ENCODE measurements around the gene COQ9. TPM values are rescaled to one million over a fixed set of nuclear protein-coding genes. Genes with fewer than 3 reads are reported as not detected.

COQ9 gene
- total and polyA plus RNA-seq, 2 experiments from 2014 or later = 26.6 to 36.3 TPM

DNA sequence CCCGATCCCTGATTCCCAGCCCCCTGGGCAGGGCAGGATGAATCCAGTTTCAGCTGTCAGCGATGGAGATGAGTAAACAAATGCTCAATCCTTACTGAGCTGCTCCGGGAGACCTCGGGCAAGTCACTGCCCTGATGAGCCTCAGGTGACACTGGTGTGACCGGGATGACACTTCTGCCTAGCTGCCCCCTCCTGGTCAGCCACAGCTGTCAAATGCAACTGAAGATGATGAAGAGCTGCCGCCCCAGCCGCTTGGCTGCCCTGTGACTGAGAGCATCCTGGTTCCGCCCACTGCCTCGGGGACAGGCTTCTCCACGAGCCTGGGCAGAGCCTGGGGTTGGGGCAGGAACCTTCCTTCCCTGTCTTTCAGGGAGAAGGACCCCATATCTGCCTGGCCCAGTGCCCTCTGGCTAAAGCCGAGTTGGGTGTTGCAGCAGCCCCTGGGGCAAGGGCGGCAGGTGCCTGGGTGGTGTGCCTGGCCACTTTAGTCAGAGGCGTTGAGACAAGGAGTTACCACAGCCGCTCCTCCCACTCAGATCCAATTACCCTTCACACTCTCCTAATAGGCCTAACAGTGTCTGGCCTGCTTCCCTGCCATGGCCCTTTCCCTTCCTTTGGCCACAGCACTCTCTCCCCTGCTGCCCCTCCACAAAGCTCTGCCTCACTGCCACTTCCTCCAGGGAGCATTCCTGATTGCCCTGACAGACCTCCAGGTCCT, 37.2 kb upstream of the COQ9 start:
- H3K36me3 Mint-ChIP-seq (ENCODE audit: low read depth) = no peaks in the 10 kb centered on the region
- TF ChIP-seq, protein P1, sequence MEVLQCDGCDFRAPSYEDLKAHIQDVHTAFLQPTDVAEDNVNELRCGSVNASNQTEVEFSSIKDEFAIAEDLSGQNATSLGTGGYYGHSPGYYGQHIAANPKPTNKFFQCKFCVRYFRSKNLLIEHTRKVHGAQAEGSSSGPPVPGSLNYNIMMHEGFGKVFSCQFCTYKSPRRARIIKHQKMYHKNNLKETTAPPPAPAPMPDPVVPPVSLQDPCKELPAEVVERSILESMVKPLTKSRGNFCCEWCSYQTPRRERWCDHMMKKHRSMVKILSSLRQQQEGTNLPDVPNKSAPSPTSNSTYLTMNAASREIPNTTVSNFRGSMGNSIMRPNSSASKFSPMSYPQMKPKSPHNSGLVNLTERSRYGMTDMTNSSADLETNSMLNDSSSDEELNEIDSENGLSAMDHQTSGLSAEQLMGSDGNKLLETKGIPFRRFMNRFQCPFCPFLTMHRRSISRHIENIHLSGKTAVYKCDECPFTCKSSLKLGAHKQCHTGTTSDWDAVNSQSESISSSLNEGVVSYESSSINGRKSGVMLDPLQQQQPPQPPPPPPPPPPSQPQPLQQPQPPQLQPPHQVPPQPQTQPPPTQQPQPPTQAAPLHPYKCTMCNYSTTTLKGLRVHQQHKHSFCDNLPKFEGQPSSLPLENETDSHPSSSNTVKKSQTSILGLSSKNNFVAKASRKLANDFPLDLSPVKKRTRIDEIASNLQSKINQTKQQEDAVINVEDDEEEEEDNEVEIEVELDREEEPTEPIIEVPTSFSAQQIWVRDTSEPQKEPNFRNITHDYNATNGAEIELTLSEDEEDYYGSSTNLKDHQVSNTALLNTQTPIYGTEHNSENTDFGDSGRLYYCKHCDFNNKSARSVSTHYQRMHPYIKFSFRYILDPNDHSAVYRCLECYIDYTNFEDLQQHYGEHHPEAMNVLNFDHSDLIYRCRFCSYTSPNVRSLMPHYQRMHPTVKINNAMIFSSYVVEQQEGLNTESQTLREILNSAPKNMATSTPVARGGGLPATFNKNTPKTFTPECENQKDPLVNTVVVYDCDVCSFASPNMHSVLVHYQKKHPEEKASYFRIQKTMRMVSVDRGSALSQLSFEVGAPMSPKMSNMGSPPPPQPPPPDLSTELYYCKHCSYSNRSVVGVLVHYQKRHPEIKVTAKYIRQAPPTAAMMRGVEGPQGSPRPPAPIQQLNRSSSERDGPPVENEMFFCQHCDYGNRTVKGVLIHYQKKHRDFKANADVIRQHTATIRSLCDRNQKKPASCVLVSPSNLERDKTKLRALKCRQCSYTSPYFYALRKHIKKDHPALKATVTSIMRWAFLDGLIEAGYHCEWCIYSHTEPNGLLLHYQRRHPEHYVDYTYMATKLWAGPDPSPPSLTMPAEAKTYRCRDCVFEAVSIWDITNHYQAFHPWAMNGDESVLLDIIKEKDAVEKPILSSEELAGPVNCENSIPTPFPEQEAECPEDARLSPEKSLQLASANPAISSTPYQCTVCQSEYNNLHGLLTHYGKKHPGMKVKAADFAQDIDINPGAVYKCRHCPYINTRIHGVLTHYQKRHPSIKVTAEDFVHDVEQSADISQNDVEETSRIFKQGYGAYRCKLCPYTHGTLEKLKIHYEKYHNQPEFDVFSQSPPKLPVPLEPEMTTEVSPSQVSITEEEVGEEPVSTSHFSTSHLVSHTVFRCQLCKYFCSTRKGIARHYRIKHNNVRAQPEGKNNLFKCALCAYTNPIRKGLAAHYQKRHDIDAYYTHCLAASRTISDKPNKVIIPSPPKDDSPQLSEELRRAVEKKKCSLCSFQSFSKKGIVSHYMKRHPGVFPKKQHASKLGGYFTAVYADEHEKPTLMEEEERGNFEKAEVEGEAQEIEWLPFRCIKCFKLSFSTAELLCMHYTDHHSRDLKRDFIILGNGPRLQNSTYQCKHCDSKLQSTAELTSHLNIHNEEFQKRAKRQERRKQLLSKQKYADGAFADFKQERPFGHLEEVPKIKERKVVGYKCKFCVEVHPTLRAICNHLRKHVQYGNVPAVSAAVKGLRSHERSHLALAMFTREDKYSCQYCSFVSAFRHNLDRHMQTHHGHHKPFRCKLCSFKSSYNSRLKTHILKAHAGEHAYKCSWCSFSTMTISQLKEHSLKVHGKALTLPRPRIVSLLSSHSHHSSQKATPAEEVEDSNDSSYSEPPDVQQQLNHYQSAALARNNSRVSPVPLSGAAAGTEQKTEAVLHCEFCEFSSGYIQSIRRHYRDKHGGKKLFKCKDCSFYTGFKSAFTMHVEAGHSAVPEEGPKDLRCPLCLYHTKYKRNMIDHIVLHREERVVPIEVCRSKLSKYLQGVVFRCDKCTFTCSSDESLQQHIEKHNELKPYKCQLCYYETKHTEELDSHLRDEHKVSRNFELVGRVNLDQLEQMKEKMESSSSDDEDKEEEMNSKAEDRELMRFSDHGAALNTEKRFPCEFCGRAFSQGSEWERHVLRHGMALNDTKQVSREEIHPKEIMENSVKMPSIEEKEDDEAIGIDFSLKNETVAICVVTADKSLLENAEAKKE (CRISPR knock-in tag; IDR thresholded peaks at IDR 0.05) = no peak
- TF ChIP-seq CTCF (conservative IDR thresholded peaks at IDR 0.05; ENCODE audit: low read depth in 2 of 2) = peak in 1 of 2 experiments; percentile 37; a peak in 1 of 4 replicates
- no peak overlapping the region for H3K4me3 ChIP-seq
- no peak overlapping the region for H3K27ac Mint-ChIP-seq
- H3K36me3 ChIP-seq (ENCODE audit: insufficient read depth) = no peaks in the 10 kb centered on the region
- H3F3A ChIP-seq (replicated peaks; ENCODE audit: low read depth) = no peaks in the 10 kb centered on the region
- ATAC-seq (peak; percentile 71), DNase-seq (ENCODE audit: low spot score) (no peak)
- H3K27me3 ChIP-seq (ENCODE audit: insufficient read depth) = no peaks in the 10 kb centered on the region
- peaks cover 3% of the 10 kb centered on the region for H3K27me3 Mint-ChIP-seq (ENCODE audit: insufficient read depth, low read depth, poor library complexity)
- H3K4me1 ChIP-seq (ENCODE audit: insufficient read depth) = no peaks in the 10 kb centered on the region
- no peak overlapping the region for H3K4me3 Mint-ChIP-seq
- no peaks in the 10 kb centered on the region for H4K20me1 ChIP-seq (replicated peaks; ENCODE audit: insufficient read depth)
- no peak overlapping the region for H2AFZ ChIP-seq
- H3K4me2 ChIP-seq = no peak overlapping the region
- peaks cover 5% of the 10 kb centered on the region; the same call in 1 of the 3 replicates for H3K4me1 Mint-ChIP-seq
- 0 out of 2 replicates have a peak, but pooled peaks cover 4% of the 10 kb centered on the region for H3K9me2 ChIP-seq (ENCODE audit: insufficient read depth)
- no peak overlapping the region for H3K27ac ChIP-seq (ENCODE audit: low read depth)
- no peaks in the 10 kb centered on the region for H3K9me3 Mint-ChIP-seq
- H3K79me2 ChIP-seq (replicated peaks; ENCODE audit: insufficient read depth) = no peaks in the 10 kb centered on the region

Data from GM23338 (cell line).